ENCODE results near the gene SETD7.
"Not testable (repeated sequence)": the region's sequence is repeated elsewhere in the genome, so short reads cannot be mapped to it uniquely, and the experiment has no call there.

GRCh38 chr4:139468756-139469155 lies 87.3 kb downstream of the SETD7 start:
- TF ChIP-seq, protein P1, sequence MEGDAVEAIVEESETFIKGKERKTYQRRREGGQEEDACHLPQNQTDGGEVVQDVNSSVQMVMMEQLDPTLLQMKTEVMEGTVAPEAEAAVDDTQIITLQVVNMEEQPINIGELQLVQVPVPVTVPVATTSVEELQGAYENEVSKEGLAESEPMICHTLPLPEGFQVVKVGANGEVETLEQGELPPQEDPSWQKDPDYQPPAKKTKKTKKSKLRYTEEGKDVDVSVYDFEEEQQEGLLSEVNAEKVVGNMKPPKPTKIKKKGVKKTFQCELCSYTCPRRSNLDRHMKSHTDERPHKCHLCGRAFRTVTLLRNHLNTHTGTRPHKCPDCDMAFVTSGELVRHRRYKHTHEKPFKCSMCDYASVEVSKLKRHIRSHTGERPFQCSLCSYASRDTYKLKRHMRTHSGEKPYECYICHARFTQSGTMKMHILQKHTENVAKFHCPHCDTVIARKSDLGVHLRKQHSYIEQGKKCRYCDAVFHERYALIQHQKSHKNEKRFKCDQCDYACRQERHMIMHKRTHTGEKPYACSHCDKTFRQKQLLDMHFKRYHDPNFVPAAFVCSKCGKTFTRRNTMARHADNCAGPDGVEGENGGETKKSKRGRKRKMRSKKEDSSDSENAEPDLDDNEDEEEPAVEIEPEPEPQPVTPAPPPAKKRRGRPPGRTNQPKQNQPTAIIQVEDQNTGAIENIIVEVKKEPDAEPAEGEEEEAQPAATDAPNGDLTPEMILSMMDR (IDR thresholded peaks at IDR 0.05), result not testable (repeated sequence)
- not testable (repeated sequence) for TF ChIP-seq POLR2A (IDR thresholded peaks at IDR 0.05)

All from Peyer's patch (tissue), 4 donors.